ENCODE data around the gene TRPM1.

GRCh38 chr15:30990446-30991254 is 110.9 kb downstream of the TRPM1 start:
- TF ChIP-seq CTCF (IDR thresholded peaks at IDR 0.05 in 4 of 5, conservative IDR thresholded peaks at IDR 0.05 in 1 of 5) (no peak), POLR2A (IDR thresholded peaks at IDR 0.05) (no peak)

All from gastrocnemius medialis (tissue), 4 donors.